ENCODE data around the gene TLN1.

Gene TLN1

DNA sequence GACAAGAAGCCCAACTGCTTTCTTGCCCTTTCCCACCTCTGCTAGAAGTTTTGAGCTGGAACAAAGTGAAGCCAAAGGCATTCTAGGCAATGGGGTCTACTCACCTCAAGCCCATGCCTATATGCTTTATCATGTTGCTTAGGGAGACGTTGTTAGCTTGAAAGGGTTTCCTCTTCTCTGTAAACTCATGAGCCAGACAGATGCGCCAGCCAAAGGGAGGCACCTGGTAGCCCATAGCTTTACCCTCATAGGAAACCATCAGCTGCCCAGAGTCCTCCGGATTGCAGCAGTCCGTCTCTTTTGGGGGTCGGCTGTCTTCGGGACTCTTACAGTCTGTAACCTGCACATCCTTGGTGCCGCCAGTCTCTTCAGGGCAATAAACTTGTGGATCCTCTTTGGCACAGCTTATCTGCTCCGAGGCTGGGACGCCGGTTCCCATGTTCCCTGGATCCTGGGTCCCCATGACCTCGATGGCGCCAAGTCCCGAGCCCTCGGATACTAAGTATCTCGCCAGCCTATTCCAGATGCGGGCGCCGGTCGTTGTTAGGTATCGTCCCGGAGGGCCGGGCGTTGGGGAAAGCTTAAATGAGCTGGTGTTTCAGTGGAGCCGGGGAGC lies 16.4 kb upstream of the TLN1 start:
- Histone ChIP-seq H3K4me1 (peaks cover 11% of the 10 kb centered on the region; the same call in 1 of the 2 replicates), H3K27me3 (ENCODE audit: low read depth) (no peaks in the 10 kb centered on the region), H3K4me3 (peak overlapping the region; percentile 92), H3K36me3 (replicated peaks) (peaks cover 39% of the 10 kb centered on the region), H3K9me3 (no peaks in the 10 kb centered on the region)
- DNase-seq (ENCODE audit: low spot score in 2 of 2): no peak
- in situ Hi-C loops (cut with MboI; ENCODE audit: low sequenced_read_pairs): no loop called here

DNA sequence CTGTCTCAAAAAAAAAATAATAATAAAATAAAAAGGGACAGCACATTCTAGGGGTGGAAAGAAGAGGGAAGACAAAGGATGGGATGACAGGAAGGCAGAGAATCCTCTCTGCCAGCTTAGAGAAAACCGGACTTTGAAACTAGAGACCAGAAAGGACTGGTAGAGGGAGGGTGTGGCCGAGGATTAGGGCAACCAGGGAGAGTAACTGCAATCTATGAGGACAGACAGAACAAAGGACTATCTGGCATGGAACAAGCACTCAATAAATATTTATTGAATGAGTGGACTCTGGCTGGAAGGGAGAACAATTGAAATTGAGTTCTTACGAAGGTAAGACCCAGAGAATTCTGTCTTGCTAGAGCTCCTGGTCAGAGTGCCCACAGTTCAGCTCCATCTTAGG lies 14.6 kb upstream of the TLN1 start:
- no peaks in the 10 kb centered on the region for H3K9me3 ChIP-seq
- peak overlapping the region; percentile 92 for H3K4me3 ChIP-seq
- peaks cover 39% of the 10 kb centered on the region for H3K36me3 ChIP-seq (replicated peaks)
- H3K27me3 ChIP-seq (ENCODE audit: low read depth): no peaks in the 10 kb centered on the region
- DNase-seq (ENCODE audit: low spot score in 2 of 2): peak in 1 of 2 experiments; percentile 52
- H3K4me1 ChIP-seq: peaks cover 11% of the 10 kb centered on the region; the same call in 1 of the 2 replicates
- in situ Hi-C loops (cut with MboI; ENCODE audit: low sequenced_read_pairs): no loop called here

DNA sequence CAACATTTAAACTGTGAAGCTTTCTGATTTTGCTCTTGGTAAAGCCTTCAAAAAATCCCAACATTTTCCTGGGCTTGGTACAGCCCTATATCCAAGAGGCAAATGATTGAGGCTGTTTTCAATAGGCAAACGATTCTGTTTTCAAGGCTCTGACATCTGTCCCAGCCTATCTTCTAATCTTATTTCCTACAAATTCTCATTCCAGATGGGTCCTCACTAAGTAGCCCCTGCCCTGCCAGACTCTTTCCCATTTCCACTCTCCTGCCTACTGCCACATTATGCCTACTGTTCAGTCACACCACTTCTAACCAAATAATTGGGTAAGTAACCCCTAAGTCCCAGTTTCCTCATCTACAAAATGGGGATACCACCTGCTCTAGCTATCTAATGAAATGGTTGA lies 13.6 kb upstream of the TLN1 start:
- in situ Hi-C loops (cut with MboI; ENCODE audit: low sequenced_read_pairs): no loop called here
- Histone ChIP-seq H3K4me3 (peak overlapping the region; percentile 92), H3K9me3 (no peaks in the 10 kb centered on the region), H3K36me3 (replicated peaks) (peaks cover 42% of the 10 kb centered on the region), H3K27me3 (ENCODE audit: low read depth) (no peaks in the 10 kb centered on the region), H3K4me1 (peaks cover 11% of the 10 kb centered on the region; the same call in 1 of the 2 replicates)
- no peak for DNase-seq (ENCODE audit: low spot score in 2 of 2)

DNA sequence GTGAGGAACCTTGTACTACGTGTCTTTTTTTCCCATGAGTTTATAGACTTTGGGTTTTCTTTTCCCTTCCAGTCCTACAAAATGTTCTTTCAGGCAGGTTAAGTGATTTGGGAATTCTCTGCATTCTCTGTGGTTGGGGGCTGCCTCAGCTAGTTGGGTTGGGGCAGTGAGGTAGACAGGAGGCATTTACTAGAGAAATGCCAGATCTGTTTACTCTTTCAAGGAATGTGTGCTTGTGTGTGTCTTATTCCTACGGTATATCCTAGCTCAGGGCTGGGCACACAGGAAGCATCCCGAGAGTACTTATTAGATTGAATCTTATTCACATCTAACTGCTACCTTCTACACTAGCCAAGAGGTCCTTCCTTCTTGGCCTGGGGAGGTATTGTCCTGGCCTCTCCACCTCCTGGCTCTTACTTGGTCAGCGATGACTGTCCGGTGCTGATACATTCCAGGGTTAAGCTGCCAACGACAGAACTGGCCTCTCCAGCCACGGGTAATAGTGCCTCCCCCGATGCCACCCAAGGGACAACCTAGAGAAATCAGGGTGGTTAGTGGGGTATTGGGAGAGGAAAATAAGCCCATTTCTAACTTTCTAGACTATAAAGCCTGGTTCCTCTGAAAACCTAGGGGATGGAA lies 12.0 kb upstream of the TLN1 start:
- Histone ChIP-seq H3K4me3 (no peak overlapping the region), H3K9me3 (no peaks in the 10 kb centered on the region), H3K4me1 (peaks cover 11% of the 10 kb centered on the region; the same call in 1 of the 2 replicates), H3K36me3 (replicated peaks) (peaks cover 58% of the 10 kb centered on the region), H3K27me3 (ENCODE audit: low read depth) (no peaks in the 10 kb centered on the region)
- in situ Hi-C loops (cut with MboI; ENCODE audit: low sequenced_read_pairs): no loop called here
- no peak for DNase-seq (ENCODE audit: low spot score in 2 of 2)

DNA sequence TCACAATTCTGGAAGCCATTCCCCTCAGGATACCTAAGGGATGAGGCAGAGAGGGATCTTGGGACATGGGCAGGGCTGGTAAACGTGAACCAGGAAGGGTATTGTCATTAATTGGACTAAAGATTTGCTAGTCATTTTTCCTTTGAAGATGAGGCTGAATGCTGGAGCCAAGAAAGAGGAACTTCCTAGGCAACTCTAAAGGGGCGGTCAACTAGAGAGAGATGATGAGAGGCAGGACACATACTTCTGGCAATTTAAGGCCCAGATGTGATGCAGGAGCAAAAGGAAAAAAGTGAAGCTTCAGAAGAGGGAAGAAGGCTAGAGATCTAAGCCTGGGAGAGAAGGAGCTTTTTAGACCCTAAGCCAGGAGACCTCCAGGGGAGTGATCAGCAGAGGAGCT lies 11.5 kb upstream of the TLN1 start:
- no peaks in the 10 kb centered on the region for H3K27me3 ChIP-seq (ENCODE audit: low read depth)
- H3K4me1 ChIP-seq: peaks cover 11% of the 10 kb centered on the region; the same call in 1 of the 2 replicates
- DNase-seq (ENCODE audit: low spot score in 2 of 2): no peak
- no peaks in the 10 kb centered on the region for H3K9me3 ChIP-seq
- H3K36me3 ChIP-seq (replicated peaks): peaks cover 63% of the 10 kb centered on the region
- in situ Hi-C loops (cut with MboI; ENCODE audit: low sequenced_read_pairs): no loop called here
- H3K4me3 ChIP-seq: no peak overlapping the region

DNA sequence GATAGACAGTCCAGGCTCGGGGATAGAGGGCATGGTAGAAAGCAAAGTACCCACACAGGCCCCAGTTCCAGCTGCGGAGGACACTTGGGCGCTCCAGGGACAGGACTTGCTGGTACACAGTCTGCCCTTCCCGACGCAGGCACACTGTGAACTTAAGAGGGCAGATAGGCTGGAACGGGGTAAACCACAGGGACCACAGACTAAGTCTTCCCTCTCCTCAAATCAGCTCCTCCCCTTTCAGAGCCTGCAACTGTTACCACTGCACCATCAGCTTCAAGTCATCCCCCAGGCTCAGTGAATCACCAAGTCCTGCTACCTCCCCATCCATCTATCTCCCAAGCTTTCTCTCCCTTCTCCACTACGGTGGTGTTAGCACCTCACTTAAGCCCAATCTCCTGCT lies 9.7 kb upstream of the TLN1 start:
- Histone ChIP-seq H3K9me3 (no peaks in the 10 kb centered on the region), H3K27me3 (ENCODE audit: low read depth) (no peaks in the 10 kb centered on the region), H3K4me3 (no peak overlapping the region), H3K4me1 (peaks cover 8% of the 10 kb centered on the region; the same call in 1 of the 2 replicates), H3K36me3 (replicated peaks) (peaks cover 80% of the 10 kb centered on the region)
- in situ Hi-C loops (cut with MboI; ENCODE audit: low sequenced_read_pairs): no loop called here
- no peak for DNase-seq (ENCODE audit: low spot score in 2 of 2)

DNA sequence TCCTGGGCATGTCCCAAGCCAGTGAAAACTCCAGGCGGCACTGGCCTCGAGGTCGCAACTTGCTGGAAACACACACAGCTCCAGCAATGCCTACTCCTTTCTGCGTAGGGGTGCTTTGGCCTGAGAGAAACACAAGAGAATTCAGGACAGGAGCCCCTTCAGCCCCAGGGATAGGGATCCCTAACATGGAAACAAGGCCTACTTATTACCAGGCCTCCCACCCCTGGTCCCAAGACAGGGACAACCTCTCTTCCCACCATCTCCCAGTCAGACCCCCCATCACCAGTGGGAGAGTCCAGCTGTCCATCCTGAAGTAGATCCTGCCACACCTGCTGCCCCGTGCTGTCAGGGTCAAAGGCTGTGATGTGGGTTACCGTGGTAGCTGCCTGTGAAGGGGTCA lies 8.2 kb upstream of the TLN1 start:
- in situ Hi-C loops (cut with MboI; ENCODE audit: low sequenced_read_pairs): no loop called here
- peaks cover 92% of the 10 kb centered on the region for H3K36me3 ChIP-seq (replicated peaks)

DNA sequence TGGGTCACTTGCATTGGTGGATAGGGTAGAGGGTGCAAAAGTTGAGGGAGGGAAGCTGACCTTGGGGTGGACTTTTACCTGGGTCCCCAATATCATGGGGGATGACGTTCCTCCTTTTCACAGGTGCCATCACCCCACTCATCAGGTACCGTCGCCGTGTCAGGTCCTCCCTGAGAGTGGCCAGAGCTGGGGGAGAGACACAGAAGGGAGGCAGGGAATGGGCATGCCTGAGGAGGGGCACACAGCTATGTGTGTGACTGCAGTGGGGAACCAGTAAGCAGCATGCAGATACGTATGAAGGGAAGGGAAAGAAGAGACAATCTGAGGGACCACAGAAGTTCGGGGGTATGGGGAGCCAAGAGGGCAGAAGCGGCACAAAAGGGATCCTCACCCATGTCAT lies 6.9 kb upstream of the TLN1 start:
- in situ Hi-C loops (cut with MboI; ENCODE audit: low sequenced_read_pairs): no loop called here
- H3K27me3 ChIP-seq (ENCODE audit: low read depth): no peaks in the 10 kb centered on the region
- peaks cover 95% of the 10 kb centered on the region for H3K36me3 ChIP-seq (replicated peaks)
- no peaks in the 10 kb centered on the region for H3K9me3 ChIP-seq
- H3K4me1 ChIP-seq: no peaks in the 10 kb centered on the region; the same call in 1 of the 2 replicates
- no peak overlapping the region for H3K4me3 ChIP-seq
- no peak for DNase-seq (ENCODE audit: low spot score in 2 of 2)

More for the DNA sequence above, 8.2 kb upstream of the TLN1 start:
- Histone ChIP-seq H3K9me3 (no peaks in the 10 kb centered on the region), H3K4me3 (no peak overlapping the region), H3K4me1 (no peaks in the 10 kb centered on the region), H3K27me3 (ENCODE audit: low read depth) (no peaks in the 10 kb centered on the region)
- no peak for DNase-seq (ENCODE audit: low spot score in 2 of 2)

DNA sequence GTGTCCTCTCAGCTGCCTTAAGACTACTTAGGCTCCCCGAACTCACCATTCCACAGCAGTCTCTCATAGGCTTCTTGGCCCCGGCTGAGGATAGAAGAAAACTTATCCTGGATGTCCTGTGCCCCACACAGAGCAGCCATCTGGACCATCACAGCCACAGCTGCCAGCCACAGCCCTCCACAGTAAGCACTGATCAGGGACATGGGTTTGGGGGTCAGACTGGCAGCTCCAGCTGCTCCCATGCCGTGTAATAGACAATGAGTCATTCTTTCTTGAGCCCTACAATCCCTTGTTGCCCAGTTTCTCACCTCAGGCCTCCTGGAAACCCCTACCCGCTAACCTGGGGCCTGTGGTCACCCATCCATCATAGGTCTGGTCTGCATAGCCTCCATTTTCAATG lies 6.2 kb upstream of the TLN1 start:
- no peaks in the 10 kb centered on the region for H3K9me3 ChIP-seq
- in situ Hi-C loops (cut with MboI; ENCODE audit: low sequenced_read_pairs): no loop called here
- peaks cover 88% of the 10 kb centered on the region for H3K36me3 ChIP-seq (replicated peaks)
- no peak for DNase-seq (ENCODE audit: low spot score in 2 of 2)
- H3K4me3 ChIP-seq: no peak overlapping the region
- peaks cover 5% of the 10 kb centered on the region; the same call in 1 of the 2 replicates for H3K4me1 ChIP-seq
- H3K27me3 ChIP-seq (ENCODE audit: low read depth): no peaks in the 10 kb centered on the region

DNA sequence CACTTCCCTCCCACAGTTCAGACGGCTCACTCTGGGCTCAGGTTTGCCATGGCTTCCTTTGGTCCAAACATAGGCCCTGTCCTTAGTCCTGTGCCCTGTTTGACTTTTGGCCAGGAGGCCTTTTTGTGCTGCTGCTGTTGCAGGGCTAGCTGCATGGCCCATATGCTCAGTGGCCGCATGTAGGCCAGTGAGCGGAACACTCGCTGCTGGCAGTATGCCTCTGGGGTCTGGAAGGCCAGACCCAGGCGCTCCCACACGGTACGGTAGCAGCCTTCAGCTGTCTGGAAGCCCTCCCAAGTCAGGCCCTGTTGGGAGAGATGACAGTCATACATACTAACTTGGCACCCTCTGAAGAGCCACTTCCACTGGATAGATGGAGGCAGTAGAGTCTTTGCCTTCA lies 5.1 kb upstream of the TLN1 start:
- Histone ChIP-seq H3K36me3 (replicated peaks) (peaks cover 78% of the 10 kb centered on the region), H3K4me1 (peaks cover 5% of the 10 kb centered on the region; the same call in 1 of the 2 replicates), H3K9me3 (no peaks in the 10 kb centered on the region), H3K27me3 (ENCODE audit: low read depth) (no peaks in the 10 kb centered on the region), H3K4me3 (no peak overlapping the region)
- in situ Hi-C loops (cut with MboI; ENCODE audit: low sequenced_read_pairs): no loop called here
- DNase-seq (ENCODE audit: low spot score in 2 of 2): no peak

DNA sequence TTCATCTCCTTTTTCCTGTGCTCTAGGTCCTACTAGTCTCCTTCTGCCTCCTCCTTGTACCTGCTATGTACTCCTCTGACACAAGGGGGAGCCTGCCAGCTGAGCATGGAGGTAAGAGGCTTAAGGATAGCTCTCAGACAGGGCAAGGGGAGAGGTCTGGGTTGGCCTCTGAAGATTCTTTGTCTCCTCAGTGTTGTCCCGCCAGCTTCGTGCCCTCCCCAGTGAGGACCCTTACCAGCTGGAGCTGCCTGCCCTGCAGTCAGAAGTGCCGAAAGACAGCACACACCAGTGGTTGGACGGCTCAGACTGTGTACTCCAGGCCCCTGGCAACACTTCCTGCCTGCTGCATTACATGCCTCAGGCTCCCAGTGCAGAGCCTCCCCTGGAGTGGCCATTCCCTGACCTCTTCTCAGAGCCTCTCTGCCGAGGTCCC lies 4.2 kb upstream of the TLN1 start:
- Histone ChIP-seq H3K4me3 (no peak overlapping the region), H3K36me3 (replicated peaks) (peaks cover 70% of the 10 kb centered on the region), H3K4me1 (peaks cover 7% of the 10 kb centered on the region; the same call in 1 of the 2 replicates), H3K9me3 (no peaks in the 10 kb centered on the region), H3K27me3 (ENCODE audit: low read depth) (no peaks in the 10 kb centered on the region)
- in situ Hi-C loops (cut with MboI; ENCODE audit: low sequenced_read_pairs): no loop called here
- peak; percentile 71 to 85 for DNase-seq (ENCODE audit: low spot score in 2 of 2)

DNA sequence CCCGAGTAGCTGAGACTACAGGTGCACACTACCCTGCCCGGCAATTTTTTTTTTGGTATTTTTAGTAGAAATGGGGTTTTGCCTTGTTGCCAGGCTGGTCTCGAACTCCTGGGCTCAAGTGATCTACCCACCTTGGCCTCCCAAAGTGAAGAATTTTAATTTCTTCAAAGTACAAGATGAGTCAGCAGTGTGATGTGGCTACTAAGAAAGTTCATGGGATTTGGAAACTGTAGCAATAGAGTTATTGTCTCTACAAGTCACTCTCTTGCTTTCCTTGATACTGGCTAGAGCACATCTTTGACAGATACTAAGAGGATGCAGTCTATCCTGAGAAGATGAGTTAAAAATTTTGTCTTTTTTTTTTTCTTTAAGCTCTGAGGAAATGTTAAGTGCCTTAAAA lies 2.1 kb upstream of the TLN1 start:
- peaks cover 24% of the 10 kb centered on the region for H3K4me1 ChIP-seq
- no peaks in the 10 kb centered on the region for H3K9me3 ChIP-seq
- in situ Hi-C loops (cut with MboI; ENCODE audit: low sequenced_read_pairs): no loop called here
- H3K27me3 ChIP-seq (ENCODE audit: low read depth): no peaks in the 10 kb centered on the region
- DNase-seq (ENCODE audit: low spot score in 2 of 2): no peak
- H3K4me3 ChIP-seq: no peak overlapping the region
- H3K36me3 ChIP-seq (replicated peaks): peaks cover 51% of the 10 kb centered on the region

DNA sequence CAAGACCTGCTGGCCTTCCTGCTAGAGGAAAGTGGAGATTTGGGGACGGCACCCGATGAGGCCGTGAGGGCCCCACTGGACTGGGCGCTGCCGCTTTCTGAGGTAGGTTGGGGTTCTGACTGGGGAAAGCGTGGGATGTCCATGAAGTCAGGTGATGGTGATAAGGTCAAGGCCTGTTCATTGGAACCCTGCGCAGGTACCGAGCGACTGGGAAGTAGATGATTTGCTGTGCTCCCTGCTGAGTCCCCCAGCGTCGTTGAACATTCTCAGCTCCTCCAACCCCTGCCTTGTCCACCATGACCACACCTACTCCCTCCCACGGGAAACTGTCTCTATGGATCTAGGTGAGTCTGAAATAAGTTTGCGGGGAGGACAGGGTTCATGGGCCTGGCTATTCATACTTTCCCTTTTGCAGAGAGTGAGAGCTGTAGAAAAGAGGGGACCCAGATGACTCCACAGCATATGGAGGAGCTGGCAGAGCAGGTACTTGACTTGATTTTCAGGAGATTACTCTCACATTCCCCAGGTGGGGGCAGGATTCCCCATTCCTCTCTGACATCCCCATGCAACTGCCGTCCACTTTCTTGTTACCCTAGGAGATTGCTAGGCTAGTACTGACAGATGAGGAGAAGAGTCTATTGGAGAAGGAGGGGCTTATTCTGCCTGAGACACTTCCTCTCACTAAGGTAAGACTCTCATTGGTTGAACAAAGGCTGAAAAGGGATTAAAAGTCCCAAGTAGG lies 976 bp upstream of the TLN1 start:
- Histone ChIP-seq H3K36me3 (replicated peaks) (peaks cover 40% of the 10 kb centered on the region), H3K9me3 (no peaks in the 10 kb centered on the region), H3K4me1 (peaks cover 35% of the 10 kb centered on the region), H3K4me3 (peak overlapping the region; percentile 72), H3K27me3 (ENCODE audit: low read depth) (no peaks in the 10 kb centered on the region)
- in situ Hi-C loops (cut with MboI; ENCODE audit: low sequenced_read_pairs): no loop called here
- peak; percentile 76 to 83 for DNase-seq (ENCODE audit: low spot score in 2 of 2)
